Measurements from ENCODE around the gene ARHGEF19. TPM values are rescaled to one million over a fixed set of nuclear protein-coding genes. Genes with fewer than 3 reads are reported as not detected.
A peak's percentile ranks its signal among the peaks of the same experiment; 100 is the strongest.

The ARHGEF19 gene
- total and polyA plus RNA-seq, 2 of the 13 experiments (the other 11 are each of a cell fraction or from before 2014, with no cell fraction given), result 1.7 to 1.8 TPM

- intact Hi-C loops (cut with micrococcal nuclease; ENCODE audit: unreplicated experiment), result no loop called here
- H3K79me2 ChIP-seq (ENCODE audit: insufficient read depth, low read length), result peaks cover 84% of the 10 kb centered on the region
- BruUV-seq (replicated peaks), result no TSS peak
Observed at GRCh38 chr1:16151995-16152384, 60.5 kb downstream of the ARHGEF19 start.

GRCh38 chr1:16151196-16151994, 61.1 kb downstream of the ARHGEF19 start:
- ATAC-seq (no peak), DNase-seq (ENCODE audit: low spot score) (no peak), FAIRE-seq (no peak)
- ChIA-PET CTCF (ENCODE audit: low intra/inter-chr PET ratio, low total read pairs) (no interaction called here), POLR2A (interaction anchor here (5.7 kb wide), 2 partner anchors 14 to 31 kb away, joined by 51 to 72 read pairs; no protein-coding TSS in a partner anchor)
- Histone ChIP-seq H3K9ac (ENCODE audit: insufficient read depth, low read depth, low read length) (peak overlapping the region; percentile 77), H3K27ac (ENCODE audit: extremely low read length, insufficient read depth, low read length) (peak overlapping the region; percentile 86), H3K79me2 (ENCODE audit: insufficient read depth, low read length) (peaks cover 80% of the 10 kb centered on the region), H2AFZ (ENCODE audit: low read length) (no peak overlapping the region), H3K27me3 (ENCODE audit: control insufficient read depth in 1 of 2, insufficient read depth in 2 of 2, low read length in 2 of 2) (no peaks in the 10 kb centered on the region; a peak in 1 of 5 replicates), H3K4me3 (replicated peaks in 1 of 3; ENCODE audit: insufficient read depth in 1 of 3, low read depth in 2 of 3, low read length in 3 of 3) (peak overlapping the region in 2 of 3 experiments; percentile 64 to 92; a peak in 4 of 6 replicates), H3K4me1 (ENCODE audit: insufficient read depth, low read length) (peaks cover 79% of the 10 kb centered on the region), H3K36me3 (replicated peaks in 1 of 2; ENCODE audit: control insufficient read depth in 1 of 2, insufficient read depth in 2 of 2, low read length in 2 of 2) (peaks cover 26 to 52% of the 10 kb centered on the region in 2 experiments), H3K4me2 (ENCODE audit: low read depth, low read length) (peak overlapping the region; percentile 99), H3K9me3 (ENCODE audit: low read length) (no peaks in the 10 kb centered on the region), H4K20me1 (ENCODE audit: insufficient read depth, low read length) (peaks cover 54% of the 10 kb centered on the region)
- WGBS (ENCODE audit: low lambda C conversion rate), result 79% methylated on average over 6 of the region's 9 CpGs
- in situ Hi-C loops (cut with HindIII; ENCODE audit: extremely low pct_ligation_motif_present, low pct_unique_long_range_greater_than_20kb) (no loop called here), intact Hi-C loops (cut with micrococcal nuclease; ENCODE audit: unreplicated experiment) (no loop called here)
- no TSS peak for BruUV-seq (replicated peaks)
- TF ChIP-seq ZNF768 (CRISPR knock-in tag; IDR thresholded peaks at IDR 0.05) (peak; percentile 18; the same call in 1 of the 2 replicates), ARNTL (CRISPR knock-in tag; IDR thresholded peaks at IDR 0.05) (no peak), ZNF687 (CRISPR knock-in tag; IDR thresholded peaks at IDR 0.05) (peak; percentile 63), CEBPG (CRISPR knock-in tag; IDR thresholded peaks at IDR 0.05) (no peak), PAF1 (CRISPR knock-in tag; IDR thresholded peaks at IDR 0.05) (no peak), PBX2 (CRISPR knock-in tag; IDR thresholded peaks at IDR 0.05) (no peak), ZBTB7B (CRISPR knock-in tag; IDR thresholded peaks at IDR 0.05) (0 out of 2 replicates have a peak, but pooled peaks have one; percentile 13), POLR2A (IDR thresholded peaks at IDR 0.05; ENCODE audit: insufficient read depth in 1 of 2, low read depth in 2 of 2, low read length in 2 of 2) (peak in 1 of 2 experiments; percentile 18; a peak in 2 of 4 replicates)

More at GRCh38 chr1:16151995-16152384, 60.5 kb downstream of the ARHGEF19 start:
- TF ChIP-seq RBFOX2 (IDR thresholded peaks at IDR 0.05; ENCODE audit: low read depth, low read length) (0 out of 2 replicates have a peak, but pooled peaks have one; percentile 29), ZNF292 (CRISPR knock-in tag; IDR thresholded peaks at IDR 0.05; ENCODE audit: borderline replicate concordance, low read depth) (no peak), SSRP1 (CRISPR knock-in tag; IDR thresholded peaks at IDR 0.05) (0 out of 2 replicates have a peak, but pooled peaks have one; percentile 8), ZFX (CRISPR knock-in tag; IDR thresholded peaks at IDR 0.05; ENCODE audit: low read depth) (0 out of 2 replicates have a peak, but pooled peaks have one; percentile 6), PHF8 (CRISPR knock-in tag; IDR thresholded peaks at IDR 0.05) (0 out of 2 replicates have a peak, but pooled peaks have one; percentile 15)
- WGBS (ENCODE audit: low lambda C conversion rate), result 80% methylated on average over 2 of the region's 4 CpGs
- H3K36me3 ChIP-seq (replicated peaks in 1 of 2; ENCODE audit: control insufficient read depth in 1 of 2, insufficient read depth in 2 of 2, low read length in 2 of 2), result peaks cover 26 to 52% of the 10 kb centered on the region in 2 experiments
- H3K4me2 ChIP-seq (ENCODE audit: low read depth, low read length), result peak overlapping the region; percentile 99
- H2AFZ ChIP-seq (ENCODE audit: low read length), result no peak overlapping the region
- in situ Hi-C loops (cut with HindIII; ENCODE audit: extremely low pct_ligation_motif_present, low pct_unique_long_range_greater_than_20kb), result no loop called here
- H4K20me1 ChIP-seq (ENCODE audit: insufficient read depth, low read length), result peaks cover 54% of the 10 kb centered on the region
- H3K9ac ChIP-seq (ENCODE audit: insufficient read depth, low read depth, low read length), result peak overlapping the region; percentile 77
- POLR2A ChIA-PET, result interaction anchor here (0.7 to 5.9 kb wide), 4 partner anchors 6 to 70 kb away, joined by 3 to 120 read pairs (median 62); no protein-coding TSS in a partner anchor
- CTCF ChIA-PET (ENCODE audit: low intra/inter-chr PET ratio, low total read pairs), result no interaction called here
- H3K4me1 ChIP-seq (ENCODE audit: insufficient read depth, low read length), result peaks cover 79% of the 10 kb centered on the region
- H3K9me3 ChIP-seq (ENCODE audit: low read length), result no peaks in the 10 kb centered on the region
- DNase-seq (ENCODE audit: low spot score), result no peak
- H3K27ac ChIP-seq (ENCODE audit: extremely low read length, insufficient read depth, low read length), result peak overlapping the region; percentile 86
- peak overlapping the region in 2 of 3 experiments; percentile 64 to 92; a peak in 4 of 6 replicates for H3K4me3 ChIP-seq (replicated peaks in 1 of 3; ENCODE audit: insufficient read depth in 1 of 3, low read depth in 2 of 3, low read length in 3 of 3)
- FAIRE-seq, result no peak
- ATAC-seq, result no peak
- no peaks in the 10 kb centered on the region; a peak in 1 of 5 replicates for H3K27me3 ChIP-seq (ENCODE audit: control insufficient read depth in 1 of 2, insufficient read depth in 2 of 2, low read length in 2 of 2)

Measured in HepG2 (cell line).